ENCODE measurements around the gene CHMP4B.

GRCh38 chr20:33814238-33814712, 3.1 kb downstream of the CHMP4B start:
- TF ChIP-seq CTCF (IDR thresholded peaks at IDR 0.05) (no peak), EZH2 (IDR thresholded peaks at IDR 0.05; ENCODE audit: borderline replicate concordance, insufficient read depth, low read depth, low read length, poor library complexity, severe bottlenecking) (no peak)

Data from B cell (primary cell).